ENCODE results near the gene INPP5A.
A peak's percentile ranks its signal among the peaks of the same experiment; 100 is the strongest.

The INPP5A gene

DNA sequence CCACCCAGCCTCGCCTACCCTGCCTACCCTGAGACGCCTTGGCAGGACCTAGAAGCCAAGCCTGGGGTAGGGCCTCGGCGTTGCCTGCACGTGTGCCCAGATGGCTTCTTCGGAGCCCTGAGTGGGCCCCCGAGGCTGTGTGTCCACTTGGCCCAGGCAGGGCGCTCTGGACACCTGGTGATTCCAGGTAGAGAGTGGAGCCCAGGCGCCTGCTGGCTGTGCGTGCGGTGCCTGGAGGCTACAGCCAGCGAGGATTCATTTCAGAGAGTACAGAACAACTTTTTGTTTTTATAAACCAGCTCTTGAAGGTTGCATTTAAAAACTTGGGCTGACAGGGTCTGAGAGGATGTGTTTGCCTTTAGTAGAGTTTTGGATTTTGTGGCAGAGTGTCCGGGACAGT is 208.4 kb downstream of the INPP5A start:
- no peak for DNase-seq (ENCODE audit: low spot score)

DNA sequence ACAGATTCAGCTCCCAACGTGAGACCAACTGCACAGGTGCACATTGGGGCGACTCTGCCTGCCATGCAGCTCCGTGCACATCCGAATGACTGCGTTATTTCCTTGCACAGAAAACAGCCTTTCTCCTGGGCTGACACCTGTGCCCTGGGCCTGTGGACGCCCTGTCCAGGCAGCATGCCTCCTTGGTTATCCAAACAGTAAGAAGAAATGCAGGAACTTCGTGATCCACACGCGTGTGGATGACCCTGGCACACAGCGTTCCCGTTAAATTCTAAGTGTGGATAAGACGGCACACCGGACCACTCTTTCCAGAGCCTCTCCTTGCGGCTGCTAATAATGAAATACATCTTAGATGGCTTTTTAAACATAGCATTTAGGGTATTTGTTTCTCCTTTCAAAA is 208.8 kb downstream of the INPP5A start:
- DNase-seq (ENCODE audit: low spot score) = no peak

DNA sequence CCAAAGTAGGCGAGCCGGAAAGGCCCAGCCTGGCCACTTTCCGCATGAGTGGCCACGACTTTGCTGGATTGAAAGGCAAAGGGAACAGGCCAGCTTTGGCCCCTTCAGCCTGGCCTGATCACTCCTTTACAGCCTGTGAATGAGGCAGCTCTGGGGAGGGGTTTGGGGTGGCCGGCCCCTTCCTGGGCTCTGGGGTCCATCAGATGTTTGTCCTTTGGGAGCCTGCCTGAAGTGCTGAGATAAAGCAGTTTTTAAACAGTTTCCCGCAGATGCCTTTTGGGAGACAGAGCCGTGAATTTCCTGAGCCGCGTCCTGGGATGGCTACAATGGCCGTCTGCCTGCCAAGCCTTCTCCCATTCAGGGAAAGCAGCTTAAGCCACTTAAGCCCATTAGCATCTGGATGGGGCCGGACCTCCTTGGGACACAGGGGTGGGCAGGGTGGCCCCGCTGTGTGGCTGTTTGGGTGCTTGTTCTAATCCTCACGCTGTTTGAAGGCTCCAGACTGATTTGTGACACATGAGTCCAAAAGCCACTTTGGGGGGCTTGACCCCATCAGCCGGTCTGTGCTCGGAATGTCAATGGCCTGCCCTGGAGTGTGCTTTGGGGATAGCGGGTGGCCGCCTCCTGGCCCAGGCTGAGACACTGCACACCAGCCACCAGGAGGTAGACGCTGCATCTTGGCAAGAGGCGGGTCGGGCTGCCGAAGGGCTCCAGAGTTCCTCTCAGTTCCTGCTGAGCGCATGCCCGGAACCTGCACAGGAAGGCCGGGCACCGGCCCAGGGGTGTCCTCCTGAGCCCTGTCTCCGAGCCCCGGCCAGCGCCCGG is 209.4 kb downstream of the INPP5A start:
- peak; percentile 65 for DNase-seq (ENCODE audit: low spot score)

DNA sequence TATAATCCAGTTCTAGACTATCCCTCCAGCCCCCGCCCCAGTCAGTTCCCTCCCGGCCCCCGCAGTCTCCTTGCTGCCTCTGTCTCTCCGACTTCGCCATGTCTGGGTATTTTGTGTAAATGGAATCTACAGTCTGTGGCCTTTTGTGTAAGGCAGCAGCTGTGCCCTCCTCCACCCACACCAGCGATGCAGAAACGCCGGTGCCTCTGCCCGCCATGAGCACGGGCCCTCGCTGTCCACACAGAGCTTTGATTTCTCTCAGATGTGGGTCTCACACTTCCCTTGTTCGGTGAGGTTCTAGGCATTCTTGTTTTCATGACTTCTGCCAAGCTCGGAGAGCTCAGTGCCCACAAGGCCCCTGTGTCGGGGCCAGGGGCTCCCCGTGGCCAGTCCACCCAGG is 210.5 kb downstream of the INPP5A start:
- no peak for DNase-seq (ENCODE audit: low spot score)

DNA sequence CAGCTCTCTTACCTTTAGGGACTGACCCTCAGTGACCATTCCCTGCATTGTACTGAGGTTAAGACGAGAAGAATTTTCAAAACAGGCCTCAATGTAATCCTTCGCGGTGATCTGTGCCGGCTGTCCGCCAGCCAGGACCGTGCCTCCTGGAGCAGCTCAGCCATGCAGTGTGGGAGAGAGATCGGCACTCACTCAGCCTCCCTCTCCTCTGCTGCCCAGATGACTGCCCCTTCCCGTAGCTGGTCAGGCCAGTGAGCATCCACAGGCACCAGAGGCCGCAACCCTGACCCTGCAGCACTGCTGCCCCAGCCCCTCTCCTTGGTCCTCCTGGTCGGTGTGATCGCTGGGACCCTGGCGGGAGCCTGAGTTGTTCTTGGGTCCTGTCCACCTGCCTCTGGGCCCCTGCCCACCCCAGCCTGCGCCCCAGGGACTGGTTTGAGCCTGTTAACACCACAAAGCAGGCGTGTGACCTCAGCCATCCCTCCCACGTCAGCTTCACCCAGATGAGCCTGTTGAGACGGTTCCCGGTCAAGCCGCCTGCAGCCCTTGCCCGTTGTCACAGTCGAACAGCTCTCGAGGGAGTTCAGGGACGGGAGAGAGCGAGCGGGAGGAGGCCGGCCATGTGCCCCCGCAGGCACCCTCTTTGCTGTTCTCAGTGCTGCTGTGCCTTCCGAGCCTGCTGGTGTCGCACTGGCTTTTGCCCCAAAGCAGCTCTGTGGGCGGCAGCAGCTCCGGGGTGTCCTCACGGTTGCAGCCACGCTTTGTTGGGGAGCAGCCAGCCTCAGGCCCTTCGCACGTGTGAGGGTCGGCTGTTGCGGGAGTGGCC is 211.2 kb downstream of the INPP5A start:
- DNase-seq (ENCODE audit: low spot score) = no peak

DNA sequence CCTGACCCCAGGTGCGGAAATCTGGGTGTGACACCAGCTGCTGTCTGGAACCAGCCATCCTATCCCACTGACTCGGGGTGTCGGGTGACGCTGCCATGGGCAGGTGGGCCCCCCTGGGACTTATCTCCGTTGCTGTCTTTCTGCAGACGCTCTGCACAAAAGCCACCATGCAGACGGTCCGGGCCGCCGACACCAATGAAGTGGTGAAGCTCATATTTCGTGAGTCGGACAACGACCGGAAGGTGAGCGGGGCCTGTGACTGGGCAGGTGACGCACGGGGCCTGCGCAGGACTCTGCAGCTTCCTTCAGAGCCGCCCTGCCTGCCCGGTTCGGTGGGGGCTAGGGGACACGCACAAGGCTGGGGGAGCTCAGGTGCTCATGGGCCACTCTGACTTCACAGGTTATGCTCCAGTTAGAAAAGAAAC is 211.8 kb downstream of the INPP5A start:
- no peak for DNase-seq (ENCODE audit: low spot score)

DNA sequence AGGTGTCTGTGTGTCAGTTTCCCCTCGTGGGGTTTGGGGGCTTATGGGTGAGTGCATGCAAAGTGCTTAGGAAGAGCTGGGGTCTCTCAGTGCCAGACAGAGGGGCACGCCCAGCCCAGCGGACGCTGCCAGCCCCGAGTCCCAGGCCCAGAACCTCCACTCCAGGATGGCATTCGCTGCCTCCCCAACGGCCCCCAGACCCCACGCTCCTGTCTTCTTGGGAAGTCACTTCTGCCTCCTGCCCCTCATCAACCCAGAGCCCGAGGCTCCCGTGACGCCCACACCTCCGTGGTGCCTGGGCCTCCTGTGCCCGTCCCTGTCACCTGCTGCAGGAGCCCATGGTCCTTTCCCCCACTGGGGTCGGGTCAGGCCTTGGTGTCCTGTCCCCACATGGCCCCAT is 213.3 kb downstream of the INPP5A start:
- no peak for DNase-seq (ENCODE audit: low spot score)

DNA sequence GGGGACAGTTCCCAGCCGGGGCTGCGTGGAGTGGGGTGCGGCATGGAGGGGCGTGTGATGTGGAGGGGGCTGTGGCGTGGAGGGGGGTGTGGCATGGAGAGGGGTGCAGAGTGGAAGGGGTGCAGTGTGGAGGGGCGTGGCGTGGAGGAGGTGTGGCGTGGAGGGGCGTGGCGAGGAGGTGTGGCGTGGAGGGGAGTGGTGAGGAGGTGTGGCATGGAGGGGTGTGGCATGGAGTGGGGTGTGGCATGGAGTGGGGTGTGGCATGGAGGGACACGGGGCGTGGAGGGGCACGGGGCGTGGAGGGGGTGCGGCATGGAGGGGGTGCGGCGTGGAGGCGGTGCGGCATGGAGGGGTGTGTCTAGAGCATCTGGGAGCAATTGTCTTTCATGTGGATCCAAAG is 214.8 kb downstream of the INPP5A start:
- no peak for DNase-seq (ENCODE audit: low spot score)

DNA sequence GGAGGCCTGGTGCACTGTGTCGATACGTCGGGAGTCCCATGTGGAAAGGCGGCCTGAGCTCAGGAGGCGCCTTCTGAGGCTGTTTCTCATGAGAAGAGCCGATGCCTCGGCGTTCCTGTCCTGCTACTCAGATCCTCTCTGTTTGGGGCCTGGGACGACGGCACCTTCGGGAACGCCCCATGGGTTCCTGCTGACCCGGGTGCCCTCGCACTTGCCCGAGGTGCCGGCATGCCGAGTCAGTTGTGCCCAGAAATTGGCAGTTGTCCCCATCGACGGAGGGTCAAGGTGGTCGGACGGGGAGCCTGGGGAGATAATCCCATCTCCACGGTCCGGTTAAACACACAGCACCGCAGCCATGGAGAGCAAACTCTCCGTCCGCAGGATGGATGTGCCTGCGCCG is 215.4 kb downstream of the INPP5A start:
- no peak for DNase-seq (ENCODE audit: low spot score)

DNA sequence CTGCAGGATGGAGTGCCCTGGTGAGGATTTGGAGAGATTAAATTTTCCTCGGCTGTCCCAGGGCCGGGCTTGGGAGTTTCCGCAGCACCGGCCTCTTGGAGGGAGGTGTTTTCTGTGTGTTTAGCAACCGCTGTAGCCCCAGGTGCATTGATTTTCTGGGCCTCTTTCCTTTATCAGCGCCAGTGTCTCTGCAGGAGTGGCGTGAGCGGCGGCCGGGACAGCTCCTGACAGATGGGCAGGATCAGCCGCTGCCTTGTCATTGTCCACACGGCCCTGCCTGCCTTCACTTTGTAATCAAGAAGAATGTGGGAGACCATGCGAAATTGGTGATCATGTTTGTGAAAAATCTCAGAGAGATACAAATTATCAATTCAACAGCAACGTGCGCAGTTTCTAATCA is 216.0 kb downstream of the INPP5A start:
- DNase-seq (ENCODE audit: low spot score) = no peak

DNA sequence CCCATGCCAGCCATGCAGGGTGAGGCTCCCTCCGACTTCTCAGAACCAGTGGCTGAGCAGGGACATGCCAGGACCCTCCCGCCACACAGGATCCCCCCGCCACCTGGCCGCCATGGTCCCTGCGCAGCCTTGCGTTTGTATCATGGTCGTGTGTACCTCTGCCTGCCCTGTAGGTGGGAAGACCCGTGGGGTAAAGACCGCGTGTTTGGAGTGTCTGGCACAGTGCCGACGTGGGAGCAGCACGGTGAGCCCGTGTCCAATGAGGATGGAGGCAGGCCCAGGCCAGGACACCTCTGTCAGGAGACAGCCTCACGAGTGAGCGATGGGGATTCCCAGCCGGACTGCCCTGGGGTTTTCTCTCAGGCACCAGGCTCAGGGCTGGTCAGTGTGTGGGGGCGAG is 216.5 kb downstream of the INPP5A start:
- DNase-seq (ENCODE audit: low spot score) = no peak

DNA sequence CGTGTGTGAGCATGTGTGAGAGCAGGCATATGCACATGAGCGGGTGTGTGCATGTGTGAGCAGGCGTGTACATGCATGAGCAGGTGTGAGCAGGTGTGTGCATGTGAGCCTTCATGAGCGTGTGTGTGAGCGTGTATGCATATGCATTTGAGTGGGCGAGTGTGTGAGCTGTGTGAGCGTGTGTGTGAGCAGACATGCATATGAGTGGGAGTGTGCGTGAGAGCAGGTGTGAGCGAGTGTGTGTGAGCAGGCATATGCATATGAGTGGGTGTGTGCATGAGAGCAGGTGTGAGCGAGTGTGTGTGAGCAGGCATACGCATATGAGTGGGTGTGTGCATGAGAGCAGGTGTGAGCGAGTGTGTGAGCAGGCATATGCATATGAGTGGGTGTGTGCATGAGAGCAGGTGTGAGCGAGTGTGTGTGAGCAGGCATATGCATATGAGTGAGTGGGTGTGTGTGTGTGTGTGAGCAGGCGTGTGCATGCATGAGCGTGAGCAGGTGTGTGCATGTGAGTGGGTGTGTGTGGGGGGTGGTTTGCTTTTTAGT is 217.7 kb downstream of the INPP5A start:
- DNase-seq (ENCODE audit: low spot score) = no peak

DNA sequence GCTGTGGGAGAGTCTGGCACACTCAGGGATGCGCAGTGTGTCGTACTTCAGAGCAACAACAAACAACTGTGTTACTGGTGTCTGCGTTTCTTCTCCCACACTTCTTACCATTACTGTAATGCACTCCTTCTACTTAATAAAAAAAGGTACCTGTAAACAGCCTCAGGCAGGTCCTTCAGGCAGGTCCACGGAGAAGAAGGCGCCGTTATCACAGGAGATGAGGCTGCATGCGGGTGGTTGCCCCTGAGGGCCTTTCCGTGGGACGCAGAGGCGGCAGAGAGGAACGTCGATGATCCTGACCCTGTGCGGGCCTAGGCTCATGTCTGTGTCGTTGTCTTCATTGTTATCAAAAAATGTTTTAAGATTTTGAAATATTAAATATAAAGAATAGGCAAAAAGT is 219.0 kb downstream of the INPP5A start:
- no peak for DNase-seq (ENCODE audit: low spot score)

DNA sequence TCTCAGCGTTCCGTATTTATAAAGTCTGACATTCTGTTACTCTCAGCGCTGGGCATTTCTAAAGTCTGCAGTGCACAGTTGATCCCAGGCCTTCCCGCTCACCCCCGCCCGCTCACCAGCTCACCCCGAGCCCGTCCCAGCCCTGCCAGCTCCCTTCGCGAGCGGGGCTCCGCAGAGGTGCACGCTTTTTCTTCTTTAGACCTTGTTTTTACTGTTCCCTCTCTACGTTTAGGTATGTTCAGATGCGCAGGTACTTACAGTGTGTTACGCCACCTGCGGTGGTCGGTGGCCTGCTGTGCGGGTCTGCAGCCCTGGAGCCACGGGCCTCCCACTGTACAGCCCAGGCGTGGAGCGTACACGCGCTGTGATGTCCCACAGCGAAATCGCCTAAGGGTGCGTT is 219.6 kb downstream of the INPP5A start:
- DNase-seq (ENCODE audit: low spot score) = no peak

DNA sequence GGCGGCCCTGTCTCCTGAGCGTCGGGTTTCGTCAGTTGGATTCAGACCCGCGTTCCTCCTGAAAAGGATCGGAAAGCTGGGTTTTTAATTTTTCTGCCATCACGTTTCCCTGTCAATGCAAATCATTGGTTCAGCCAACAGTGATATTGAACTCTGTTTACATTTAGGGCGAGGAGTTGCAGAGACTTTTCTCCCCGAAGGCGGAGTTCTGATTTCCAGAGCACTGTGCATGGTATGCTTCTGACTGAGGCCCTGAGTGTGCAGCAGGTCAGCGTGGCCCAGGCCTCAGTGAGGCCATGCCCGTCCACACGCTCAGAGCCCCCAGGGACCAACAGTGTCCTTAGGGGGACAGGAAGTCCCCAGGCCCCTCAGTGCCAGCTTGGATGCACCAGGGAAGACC is 221.3 kb downstream of the INPP5A start:
- DNase-seq (ENCODE audit: low spot score) = no peak

DNA sequence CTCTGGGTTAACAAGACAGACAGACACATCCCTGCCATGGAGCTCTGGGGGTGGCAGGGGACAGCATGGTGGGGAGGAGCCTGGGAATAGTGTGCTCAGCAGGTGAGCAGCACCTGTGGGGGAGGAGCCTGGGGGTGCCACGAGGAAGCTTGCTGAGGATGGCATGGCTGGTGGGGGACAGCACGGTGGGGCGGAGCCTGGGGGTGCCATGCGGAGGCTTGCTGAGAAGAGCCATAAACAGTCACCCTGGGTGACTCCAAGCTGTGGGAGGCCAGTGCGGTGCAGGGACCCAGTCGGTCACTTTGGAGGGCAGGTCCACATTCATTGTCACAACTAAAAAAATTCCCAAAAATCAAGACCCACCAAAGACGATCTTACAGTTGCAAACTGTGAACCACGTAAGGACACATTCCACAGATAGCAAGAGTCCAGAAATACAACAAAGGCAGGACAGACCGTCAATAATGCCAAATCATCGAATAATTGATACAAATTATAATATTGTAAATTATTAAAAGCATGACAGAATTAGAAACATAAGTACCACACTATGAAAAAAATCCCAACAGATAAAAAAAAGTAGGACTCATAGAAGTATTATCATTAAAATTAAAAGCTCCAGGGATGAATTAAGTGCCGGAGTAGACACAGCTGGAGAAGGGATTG is 223.9 kb downstream of the INPP5A start:
- DNase-seq (ENCODE audit: low spot score) = no peak

DNA sequence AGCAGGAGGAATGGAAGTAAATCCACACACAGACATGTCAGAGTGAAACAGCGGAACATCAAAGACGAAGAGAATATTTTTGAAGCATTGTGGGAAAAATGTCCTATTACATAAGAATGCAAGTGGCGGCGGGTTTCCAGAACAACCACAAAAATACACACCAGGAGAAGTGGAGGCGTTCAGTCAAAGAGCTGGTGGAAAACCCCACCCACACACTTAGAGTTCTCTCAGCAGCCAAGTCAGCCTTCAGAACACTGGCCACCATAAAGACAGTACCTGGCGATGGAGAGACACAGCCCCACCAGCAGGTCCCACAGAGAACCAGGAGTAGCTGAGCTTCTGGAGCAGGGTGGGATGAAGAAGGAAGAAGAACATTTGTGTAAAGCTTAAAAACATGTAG is 224.7 kb downstream of the INPP5A start:
- no peak for DNase-seq (ENCODE audit: low spot score)

DNA sequence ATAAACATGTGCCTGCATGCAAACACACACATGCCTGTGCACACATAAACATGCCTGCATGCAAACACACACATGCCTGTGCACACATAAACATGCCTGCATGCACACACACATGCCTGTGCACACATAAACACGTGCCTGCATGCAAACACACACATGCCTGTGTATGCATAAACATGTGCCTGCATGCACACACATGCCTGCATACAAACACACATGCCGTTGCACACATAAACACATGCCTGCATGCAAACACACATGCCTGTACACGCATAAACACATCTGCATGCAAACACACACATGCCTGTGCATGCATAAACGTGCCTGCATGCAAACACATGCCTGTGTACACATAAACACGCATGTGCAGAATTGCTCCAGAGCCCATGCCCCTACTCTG is 226.0 kb downstream of the INPP5A start:
- DNase-seq (ENCODE audit: low spot score) = no peak

DNA sequence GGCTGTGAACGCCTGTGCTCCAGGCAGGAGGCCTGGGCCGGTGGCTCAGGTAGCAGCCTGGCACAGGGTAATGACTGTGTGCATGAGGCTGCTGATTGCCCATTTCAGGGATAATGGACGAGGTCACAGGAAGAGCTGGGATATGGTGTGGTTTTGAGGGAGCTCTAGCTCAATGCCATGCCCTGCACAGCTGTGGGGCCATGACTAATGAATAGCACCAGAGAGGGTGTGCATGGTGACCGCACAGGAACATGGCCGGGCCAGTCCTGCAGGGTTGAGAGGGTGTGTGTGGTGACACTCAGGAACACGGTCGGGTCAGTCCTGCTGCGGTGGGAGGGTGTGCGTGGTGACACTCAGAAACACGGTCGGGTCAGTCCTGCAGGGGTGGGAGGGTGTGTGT is 226.5 kb downstream of the INPP5A start:
- no peak for DNase-seq (ENCODE audit: low spot score)

DNA sequence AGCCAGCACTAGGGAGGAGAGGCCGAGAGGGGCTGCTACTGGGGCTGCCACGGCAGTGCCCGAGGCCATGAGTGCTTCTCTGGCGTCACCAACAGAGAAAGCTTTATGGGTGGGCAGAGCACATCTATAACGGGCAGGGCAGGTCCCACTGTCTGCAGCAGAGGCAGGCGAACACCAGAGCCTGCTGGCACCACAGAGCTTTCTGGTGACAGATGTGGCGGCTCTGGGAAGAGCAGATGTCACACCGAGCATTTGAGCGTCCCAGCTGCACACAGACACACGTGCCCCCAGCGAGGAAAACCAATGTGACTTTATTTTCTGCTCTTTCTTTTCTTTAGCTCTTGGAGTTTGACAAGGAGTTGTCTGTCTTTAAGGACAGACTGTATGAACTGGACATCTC is 227.8 kb downstream of the INPP5A start:
- no peak for DNase-seq (ENCODE audit: low spot score)

DNA sequence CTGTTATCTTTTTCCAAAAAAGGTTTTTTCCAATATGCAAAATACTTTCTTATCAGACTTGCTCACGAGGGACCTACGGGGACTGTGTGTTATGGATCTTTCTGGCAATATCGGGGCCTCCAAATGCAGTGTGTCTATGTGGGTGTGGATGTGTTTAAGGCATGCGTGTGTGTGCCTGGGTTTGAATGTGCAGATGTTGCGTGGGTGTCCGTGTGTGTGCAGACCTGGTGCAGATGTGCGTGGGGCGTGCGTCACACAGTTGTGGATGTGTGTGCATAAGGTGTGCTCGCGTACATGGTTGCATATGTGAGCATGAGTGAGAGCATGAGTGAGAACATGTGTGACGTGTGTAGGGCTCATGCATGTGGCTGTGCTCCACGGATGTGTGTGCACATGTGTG is 228.7 kb downstream of the INPP5A start:
- DNase-seq (ENCODE audit: low spot score) = no peak

DNA sequence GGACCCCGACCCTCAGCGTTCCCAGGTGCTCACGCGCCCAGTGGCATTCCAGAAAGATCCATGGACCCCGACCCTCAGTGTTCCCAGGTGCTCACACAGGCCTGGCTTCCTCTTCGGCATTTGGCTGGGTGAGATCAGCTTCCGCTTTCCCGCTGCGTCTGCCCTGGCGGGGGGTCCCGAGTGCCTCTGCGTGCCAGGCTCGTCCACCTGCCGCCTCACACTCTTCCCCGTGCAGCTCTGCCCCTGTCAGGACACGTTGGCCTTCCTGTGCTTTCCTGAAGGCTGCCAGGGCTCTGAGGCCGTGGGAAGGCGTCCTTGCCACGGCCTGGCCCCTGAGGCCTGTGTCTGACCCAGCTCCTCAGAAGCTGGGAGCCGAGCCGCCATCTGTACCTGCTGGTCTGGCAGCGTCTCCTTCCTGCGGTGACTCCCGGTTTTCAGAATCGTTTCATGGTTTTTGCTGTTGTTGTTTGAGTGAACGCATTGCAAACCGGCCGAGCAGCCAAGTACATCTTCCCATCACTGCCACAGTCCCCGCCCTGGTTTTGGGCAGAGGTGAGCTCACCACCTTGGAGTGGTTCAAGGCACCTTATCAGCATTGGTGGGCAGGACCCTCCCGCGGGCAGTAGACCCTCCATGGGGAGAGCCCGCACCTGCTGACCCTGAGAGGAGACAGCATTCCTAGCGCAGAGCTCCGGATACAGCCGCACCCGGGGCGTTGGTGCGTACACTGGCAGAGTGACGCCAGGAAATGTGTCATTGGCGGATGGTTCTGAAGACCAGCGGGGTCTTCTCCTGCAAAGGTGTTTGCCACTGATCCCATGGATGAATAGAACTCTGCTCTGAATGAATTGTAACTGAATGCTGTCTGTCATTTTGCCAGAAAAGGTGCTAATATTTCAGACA is 231.0 kb downstream of the INPP5A start:
- DNase-seq (ENCODE audit: low spot score) = no peak
